SK-N-SH treated with all-trans-retinoic acid at 6 μM for 48 hours (cell line): ENCODE measurements around the gene SLC25A47.

ENCODE experiments used
- ATAC-seq: fragments of 200-7000 bp; cut with Tn5 transposase; 3 replicates; pipeline ENCODE4 v1.9.1; 2020; ENCODE audit warnings: mild to moderate bottlenecking, moderate library complexity
- ARNTL ChIP-seq: fragments of 450-650 bp; formaldehyde crosslinking; IDR thresholded peaks from 2 replicates; pipeline ENCODE4 v1.5.0; 2020; ENCODE audit warnings: low read depth, mild to moderate bottlenecking, moderate library complexity, borderline replicate concordance
- CSRNP3 ChIP-seq: fragments of 250-450 bp; sonication (Bioruptor Pico); IDR thresholded peaks from 2 replicates; pipeline ENCODE4 v1.5.1; 2021; ENCODE audit warnings: mild to moderate bottlenecking, moderate library complexity
- ESRRG ChIP-seq: fragments of 250-450 bp; sonication (Bioruptor Pico); IDR thresholded peaks from 2 replicates; pipeline ENCODE4 v1.6.1; 2021; ENCODE audit warnings: mild to moderate bottlenecking
- ISL1 ChIP-seq: fragments of 250-450 bp; sonication (Bioruptor Pico); IDR thresholded peaks from 2 replicates; pipeline ENCODE4 v2.1.2; 2022; ENCODE audit warnings: mild to moderate bottlenecking, moderate library complexity
- OSR1 ChIP-seq: fragments of 250-450 bp; sonication (Bioruptor Pico); IDR thresholded peaks from 2 replicates; pipeline ENCODE4 v1.8.0; 2022; ENCODE audit warnings: moderate library complexity, mild to moderate bottlenecking, inconsistent platforms
- POU6F1 ChIP-seq: fragments of 250-450 bp; sonication (Bioruptor Pico); IDR thresholded peaks from 2 replicates; pipeline ENCODE4 v1.8.0; 2021; ENCODE audit warnings: low read depth, mild to moderate bottlenecking, moderate library complexity, borderline replicate concordance
- PPARA ChIP-seq: fragments of 250-450 bp; sonication (Bioruptor Pico); IDR thresholded peaks from 2 replicates; pipeline ENCODE4 v1.5.0; 2020; ENCODE audit warnings: mild to moderate bottlenecking, borderline replicate concordance
- RARB ChIP-seq: fragments of 250-450 bp; sonication (Bioruptor Pico); IDR thresholded peaks from 2 replicates; pipeline ENCODE4 v1.8.0; 2021; ENCODE audit warnings: mild to moderate bottlenecking, moderate library complexity
- SNAI2 ChIP-seq: fragments of 250-450 bp; sonication (Bioruptor Pico); IDR thresholded peaks from 2 replicates; pipeline ENCODE4 v1.5.0; 2020; ENCODE audit warnings: mild to moderate bottlenecking, moderate library complexity
- TCF4 ChIP-seq: fragments of 250-450 bp; sonication (Bioruptor Pico); IDR thresholded peaks from 2 replicates; pipeline ENCODE4 v1.8.0; 2021; ENCODE audit warnings: mild to moderate bottlenecking, moderate library complexity, borderline replicate concordance
- TOX ChIP-seq: fragments of 250-450 bp; sonication (Bioruptor Pico); IDR thresholded peaks from 2 replicates; pipeline ENCODE4 v1.8.0; 2021; ENCODE audit warnings: mild to moderate bottlenecking, moderate library complexity, borderline replicate concordance
- TSHZ2 ChIP-seq: fragments of 250-450 bp; sonication (Bioruptor Pico); IDR thresholded peaks from 2 replicates; pipeline ENCODE4 v1.5.0; 2020; ENCODE audit warnings: mild to moderate bottlenecking, moderate library complexity
- ZC3H10 ChIP-seq: fragments of 250-450 bp; sonication (Bioruptor Pico); IDR thresholded peaks from 2 replicates; pipeline ENCODE4 v1.5.1; 2021; ENCODE audit warnings: mild to moderate bottlenecking, moderate library complexity
- ZFP30 ChIP-seq: fragments of 450-650 bp; formaldehyde crosslinking; IDR thresholded peaks from 2 replicates; pipeline ENCODE4 v1.5.0; 2022; ENCODE audit warnings: mild to moderate bottlenecking, moderate library complexity
- ZNF70 ChIP-seq: fragments of 450-650 bp; formaldehyde crosslinking; IDR thresholded peaks from 2 replicates; pipeline ENCODE4 v1.5.0; 2020; ENCODE audit warnings: mild to moderate bottlenecking, moderate library complexity
- ZNF8 ChIP-seq: fragments of 450-650 bp; formaldehyde crosslinking; IDR thresholded peaks from 2 replicates; pipeline ENCODE4 v1.5.0; 2020; ENCODE audit warnings: mild to moderate bottlenecking, moderate library complexity
- TF ChIP-seq, protein P1 (sequence below): fragments of 250-450 bp; sonication (Bioruptor Pico); IDR thresholded peaks from 2 replicates; pipeline ENCODE4 v1.5.1; 2020; ENCODE audit warnings: low read depth, mild to moderate bottlenecking, moderate library complexity
- TF ChIP-seq, protein P2 (sequence below): fragments of 250-450 bp; sonication (Bioruptor Pico); IDR thresholded peaks from 2 replicates; pipeline ENCODE4 v1.8.0; 2020; ENCODE audit warnings: mild to moderate bottlenecking, moderate library complexity, borderline replicate concordance

Gene SLC25A47

GRCh38 chr14:100339766-100340422 is 16.8 kb downstream of the SLC25A47 start (continued):
- TF ChIP-seq, protein P1, sequence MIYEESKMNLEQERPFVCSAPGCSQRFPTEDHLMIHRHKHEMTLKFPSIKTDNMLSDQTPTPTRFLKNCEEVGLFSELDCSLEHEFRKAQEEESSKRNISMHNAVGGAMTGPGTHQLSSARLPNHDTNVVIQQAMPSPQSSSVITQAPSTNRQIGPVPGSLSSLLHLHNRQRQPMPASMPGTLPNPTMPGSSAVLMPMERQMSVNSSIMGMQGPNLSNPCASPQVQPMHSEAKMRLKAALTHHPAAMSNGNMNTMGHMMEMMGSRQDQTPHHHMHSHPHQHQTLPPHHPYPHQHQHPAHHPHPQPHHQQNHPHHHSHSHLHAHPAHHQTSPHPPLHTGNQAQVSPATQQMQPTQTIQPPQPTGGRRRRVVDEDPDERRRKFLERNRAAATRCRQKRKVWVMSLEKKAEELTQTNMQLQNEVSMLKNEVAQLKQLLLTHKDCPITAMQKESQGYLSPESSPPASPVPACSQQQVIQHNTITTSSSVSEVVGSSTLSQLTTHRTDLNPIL (CRISPR knock-in tag), result no peak
- no peak for TF ChIP-seq ESRRG

DNA sequence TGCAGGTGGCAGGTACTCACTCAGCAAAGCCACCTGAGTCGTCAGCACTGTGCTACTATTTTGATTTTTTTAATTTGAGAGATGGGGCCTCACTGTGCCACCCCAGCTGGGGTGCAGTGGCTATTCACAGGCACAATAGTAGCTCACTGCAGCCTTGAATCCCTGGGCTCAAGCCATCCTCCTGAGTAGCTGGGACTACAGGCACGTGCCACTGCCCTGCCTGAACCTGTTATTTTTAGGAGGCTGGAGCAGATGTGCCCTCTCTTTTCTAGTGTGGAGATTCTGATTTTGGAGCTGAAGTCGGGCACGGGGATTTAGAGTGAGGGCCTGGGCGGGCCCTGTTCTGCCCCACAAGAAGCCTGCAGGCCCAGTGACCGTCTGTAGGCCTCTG is 17.3 kb downstream of the SLC25A47 start:
- no peak for TF ChIP-seq POU6F1 (CRISPR knock-in tag)
- TF ChIP-seq PPARA (CRISPR knock-in tag), result no peak
- TF ChIP-seq ZNF8 (CRISPR knock-in tag), result no peak
- TF ChIP-seq RARB (CRISPR knock-in tag), result no peak
- no peak for TF ChIP-seq TOX (CRISPR knock-in tag)
- TF ChIP-seq, protein P2, sequence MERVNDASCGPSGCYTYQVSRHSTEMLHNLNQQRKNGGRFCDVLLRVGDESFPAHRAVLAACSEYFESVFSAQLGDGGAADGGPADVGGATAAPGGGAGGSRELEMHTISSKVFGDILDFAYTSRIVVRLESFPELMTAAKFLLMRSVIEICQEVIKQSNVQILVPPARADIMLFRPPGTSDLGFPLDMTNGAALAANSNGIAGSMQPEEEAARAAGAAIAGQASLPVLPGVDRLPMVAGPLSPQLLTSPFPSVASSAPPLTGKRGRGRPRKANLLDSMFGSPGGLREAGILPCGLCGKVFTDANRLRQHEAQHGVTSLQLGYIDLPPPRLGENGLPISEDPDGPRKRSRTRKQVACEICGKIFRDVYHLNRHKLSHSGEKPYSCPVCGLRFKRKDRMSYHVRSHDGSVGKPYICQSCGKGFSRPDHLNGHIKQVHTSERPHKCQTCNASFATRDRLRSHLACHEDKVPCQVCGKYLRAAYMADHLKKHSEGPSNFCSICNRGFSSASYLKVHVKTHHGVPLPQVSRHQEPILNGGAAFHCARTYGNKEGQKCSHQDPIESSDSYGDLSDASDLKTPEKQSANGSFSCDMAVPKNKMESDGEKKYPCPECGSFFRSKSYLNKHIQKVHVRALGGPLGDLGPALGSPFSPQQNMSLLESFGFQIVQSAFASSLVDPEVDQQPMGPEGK (CRISPR knock-in tag), result no peak
- TF ChIP-seq ZNF70 (CRISPR knock-in tag), result no peak
- no peak for TF ChIP-seq ISL1 (CRISPR knock-in tag)
- no peak for TF ChIP-seq TCF4 (CRISPR knock-in tag)
- TF ChIP-seq ZC3H10 (CRISPR knock-in tag), result no peak
- TF ChIP-seq ZFP30 (CRISPR knock-in tag), result no peak
- TF ChIP-seq TSHZ2 (CRISPR knock-in tag), result no peak
- no peak for TF ChIP-seq CSRNP3
- no peak for TF ChIP-seq ARNTL (CRISPR knock-in tag)
- TF ChIP-seq SNAI2 (CRISPR knock-in tag), result no peak
- TF ChIP-seq OSR1 (CRISPR knock-in tag), result no peak
- no peak for ATAC-seq

GRCh38 chr14:100341301-100342031 is 18.3 kb downstream of the SLC25A47 start:
- TF ChIP-seq CSRNP3, result no peak
- TF ChIP-seq, all 23 proteins: peak for 0
- ATAC-seq, result peak; percentile 83
